ENCODE data around the gene MAST4.

Gene MAST4

GRCh38 chr5:66849803-66850202 is 253.6 kb downstream of the MAST4 start (continued):
- TF ChIP-seq ZNF24 (tag by site-specific recombination; IDR thresholded peaks at IDR 0.05) (peak; percentile 48; the same call in 1 of the 2 replicates), PRDM6 (tag by site-specific recombination; IDR thresholded peaks at IDR 0.05) (peak; percentile 59; the same call in 1 of the 2 replicates), ZNF704 (tag by site-specific recombination; IDR thresholded peaks at IDR 0.05) (no peak), ZNF623 (tag by site-specific recombination; IDR thresholded peaks at IDR 0.05) (no peak), YY1 (tag by site-specific recombination; IDR thresholded peaks at IDR 0.05) (no peak)

- ChIA-PET POLR2A (no interaction called here), CTCF (interaction anchor here (1.2 to 1.6 kb wide), 2 partner anchors 34 to 137 kb away, joined by 3 to 5 read pairs; no protein-coding TSS in a partner anchor)
- H3K27ac ChIP-seq (ENCODE audit: extremely low read depth, low read depth, low read length) = no peak overlapping the region
- 0 out of 2 replicates have a peak, but pooled peaks cover 9% of the 10 kb centered on the region for H3K4me1 ChIP-seq (ENCODE audit: control insufficient read depth, insufficient read depth, low read length)
- TF ChIP-seq ZNF621 (tag by site-specific recombination; IDR thresholded peaks at IDR 0.05) (no peak), SCRT2 (tag by site-specific recombination; IDR thresholded peaks at IDR 0.05) (0 out of 2 replicates have a peak, but pooled peaks have one; percentile 20), ZNF362 (tag by site-specific recombination; IDR thresholded peaks at IDR 0.05) (peak; percentile 80)
- H3K4me3 ChIP-seq (ENCODE audit: low read depth, low read length) = no peak overlapping the region
- no peaks in the 10 kb centered on the region for H3K36me3 ChIP-seq (ENCODE audit: control insufficient read depth in 2 of 2, insufficient read depth in 1 of 2, low read length in 2 of 2)
- no peaks in the 10 kb centered on the region for H3K9me3 ChIP-seq (ENCODE audit: control insufficient read depth, insufficient read depth, low read depth, low read length)
Measured at GRCh38 chr5:66850354-66851075, 254.3 kb downstream of the MAST4 start.

GRCh38 chr5:66851306-66851705 is 255.1 kb downstream of the MAST4 start:
- no peak overlapping the region for H3K27ac ChIP-seq (ENCODE audit: extremely low read depth, low read depth, low read length)
- ChIA-PET CTCF (interaction anchor here (1.6 kb wide), 1 partner anchor 35 kb away, joined by 5 read pairs; no protein-coding TSS in a partner anchor), POLR2A (no interaction called here)
- H3K4me1 ChIP-seq (ENCODE audit: control insufficient read depth, insufficient read depth, low read length) = 0 out of 2 replicates have a peak, but pooled peaks cover 9% of the 10 kb centered on the region
- no peaks in the 10 kb centered on the region for H3K9me3 ChIP-seq (ENCODE audit: control insufficient read depth, insufficient read depth, low read depth, low read length)
- no peak overlapping the region for H3K4me3 ChIP-seq (ENCODE audit: low read depth, low read length)
- no peaks in the 10 kb centered on the region for H3K36me3 ChIP-seq (ENCODE audit: control insufficient read depth in 2 of 2, insufficient read depth in 1 of 2, low read length in 2 of 2)
- no peak for TF ChIP-seq PRDM1 (tag by site-specific recombination; IDR thresholded peaks at IDR 0.05)
- no peak for TF ChIP-seq ZNF747 (tag by site-specific recombination; IDR thresholded peaks at IDR 0.05)
- TF ChIP-seq KLF9 (tag by site-specific recombination; IDR thresholded peaks at IDR 0.05; ENCODE audit: low read depth) = no peak
- no peak for TF ChIP-seq ZBTB8A (tag by site-specific recombination; IDR thresholded peaks at IDR 0.05)
- TF ChIP-seq GLI2 (tag by site-specific recombination; IDR thresholded peaks at IDR 0.05; ENCODE audit: borderline replicate concordance, low read depth) = no peak
- TF ChIP-seq ATF2 (tag by site-specific recombination; IDR thresholded peaks at IDR 0.05; ENCODE audit: low read depth) = no peak
- TF ChIP-seq PRDM2 (tag by site-specific recombination; IDR thresholded peaks at IDR 0.05; ENCODE audit: borderline replicate concordance) = no peak
- no peak for TF ChIP-seq ZNF623 (tag by site-specific recombination; IDR thresholded peaks at IDR 0.05)
- TF ChIP-seq AEBP2 (tag by site-specific recombination; IDR thresholded peaks at IDR 0.05; ENCODE audit: borderline replicate concordance) = no peak
